K562 (cell line): Measurements from ENCODE around the gene SH3RF1.

Experiments used
- CEBPB ChIP-seq: fragments of 450-650 bp; IDR thresholded peaks from 2 replicates; pipeline ENCODE4 v1.6.1; 2016; ENCODE audit warnings: missing genetic modification characterization, missing compliant biosample characterization
- CTCF ChIP-seq, 3 experiments: IDR thresholded peaks in 2 of 3; conservative IDR thresholded peaks in 1 of 3; 2 replicates each; pipeline ENCODE4 v1.5.1; 2011 to 2012; ENCODE audit warnings: low read length in 3 of 3, mild to moderate bottlenecking in 3 of 3, control low read depth in 2 of 3, improper control_type of control experiment in 1 of 3, inconsistent platforms in 1 of 3, low read depth in 1 of 3, mixed read lengths in 1 of 3, moderate library complexity in 1 of 3; ENCODE audit not compliant: insufficient read depth in 2 of 3
- FOXA1 ChIP-seq: fragments of 450-650 bp; IDR thresholded peaks from 2 replicates; pipeline ENCODE4 v1.6.1; 2016; ENCODE audit warnings: mild to moderate bottlenecking, borderline replicate concordance
- MYC ChIP-seq, 2 experiments: fragments of 250-450 bp in 1 of 2; sonication (Bioruptor Pico) in 1 of 2; IDR thresholded peaks; 2 replicates each; pipeline versions ENCODE4 v1.5.1 to v1.6.1; 2012 to 2021; ENCODE audit warnings: low read depth in 2 of 2, borderline replicate concordance in 1 of 2, improper control_type of control experiment in 1 of 2, low read length in 1 of 2, mild to moderate bottlenecking in 1 of 2, moderate library complexity in 1 of 2
- TAF1 ChIP-seq: IDR thresholded peaks from 2 replicates; pipeline ENCODE4 v1.6.1; 2011; ENCODE audit warnings: mild to moderate bottlenecking, low read length, moderate library complexity; ENCODE audit not compliant: insufficient read depth, control insufficient read depth, severe bottlenecking; ENCODE audit errors: extremely low read depth
- TBP ChIP-seq: optimal IDR thresholded peaks from 2 replicates; pipeline ENCODE3; 2011; ENCODE audit warnings: low read depth, low read length, improper control_type of control experiment
- ZFP30 ChIP-seq: fragments of 250-450 bp; sonication (Bioruptor Pico); IDR thresholded peaks from 2 replicates; pipeline ENCODE4 v1.8.0; 2022; ENCODE audit warnings: moderate library complexity, mild to moderate bottlenecking, inconsistent platforms, borderline replicate concordance

DNA sequence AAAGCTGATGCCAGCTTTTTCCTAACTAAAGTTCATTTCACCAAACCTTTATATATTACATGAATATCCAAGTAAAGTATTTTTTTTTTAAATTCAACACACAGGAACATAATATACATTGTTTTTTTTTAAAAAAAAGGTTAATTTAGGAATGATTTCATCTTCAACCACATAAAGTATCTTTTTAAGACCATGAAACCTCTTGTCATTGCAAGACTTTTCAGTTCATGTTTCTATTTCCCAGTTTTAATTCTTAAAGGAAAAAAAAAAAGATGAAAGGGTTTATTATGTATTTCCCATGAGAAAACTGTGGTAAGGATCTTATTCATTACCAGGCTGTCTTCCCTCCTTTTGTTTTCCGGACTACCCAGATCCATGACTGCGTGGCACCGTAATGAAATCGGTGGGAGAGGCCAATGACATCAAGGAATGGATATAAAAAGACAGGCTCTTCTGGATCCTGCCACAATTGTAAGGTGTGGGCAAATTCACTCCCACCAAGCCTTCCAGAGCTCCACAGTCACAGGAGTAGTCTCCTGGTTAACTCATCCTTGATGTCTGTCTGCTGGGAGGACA is 176.0 kb downstream of the SH3RF1 start:
- TF ChIP-seq CTCF (IDR thresholded peaks at IDR 0.05 in 2 of 3, conservative IDR thresholded peaks at IDR 0.05 in 1 of 3; ENCODE audit: insufficient read depth in 2 of 3, low read depth in 1 of 3, low read length in 3 of 3) (no peak), FOXA1 (no peak), CEBPB (no peak), TAF1 (no peak), TBP (no peak), ZFP30 (CRISPR knock-in tag) (no peak), MYC (IDR thresholded peaks at IDR 0.05; ENCODE audit: low read depth, low read length) (no peak), MYC (CRISPR knock-in tag; IDR thresholded peaks at IDR 0.05; ENCODE audit: borderline replicate concordance, low read depth) (no peak)
